Measurements from ENCODE around the gene ZNF750.

Gene ZNF750

DNA sequence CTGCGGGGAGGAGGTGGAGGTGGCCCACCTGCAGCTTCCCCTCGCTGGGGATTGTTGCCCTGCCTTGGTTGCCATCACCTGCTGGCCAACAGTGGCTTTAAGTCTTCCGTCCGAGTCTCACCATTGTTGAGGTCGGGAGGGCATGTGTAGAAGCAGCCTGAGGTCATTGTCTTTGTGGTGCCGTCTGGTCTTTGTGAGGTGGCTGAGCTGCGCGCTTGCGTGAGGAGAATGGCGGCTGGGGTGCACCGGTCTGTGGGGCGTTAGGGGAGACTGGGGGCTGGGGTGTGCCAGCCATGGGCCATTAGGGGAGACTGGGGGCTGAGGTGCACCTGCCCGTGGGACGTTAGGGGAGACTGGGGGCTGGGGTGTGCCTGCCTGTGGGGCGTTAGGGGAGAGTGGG, 36.2 kb downstream of the ZNF750 start:
- no peak for TF ChIP-seq CTCF (IDR thresholded peaks at IDR 0.05; ENCODE audit: low read depth, low read length)
- no peak for DNase-seq (ENCODE audit: low read depth, low spot score)
- H3K4me3 ChIP-seq (ENCODE audit: low read depth, low read length), result no peak overlapping the region
- in situ Hi-C loops (cut with HindIII; ENCODE audit: low sequenced_read_pairs), result no loop called here

GRCh38 chr17:82803185-82803584, 36.6 kb downstream of the ZNF750 start:
- in situ Hi-C loops (cut with HindIII; ENCODE audit: low sequenced_read_pairs), result no loop called here
- no peak for DNase-seq (ENCODE audit: low read depth, low spot score)
- H3K4me3 ChIP-seq (ENCODE audit: low read depth, low read length), result no peak overlapping the region
- TF ChIP-seq CTCF (IDR thresholded peaks at IDR 0.05; ENCODE audit: low read depth, low read length), result no peak

DNA sequence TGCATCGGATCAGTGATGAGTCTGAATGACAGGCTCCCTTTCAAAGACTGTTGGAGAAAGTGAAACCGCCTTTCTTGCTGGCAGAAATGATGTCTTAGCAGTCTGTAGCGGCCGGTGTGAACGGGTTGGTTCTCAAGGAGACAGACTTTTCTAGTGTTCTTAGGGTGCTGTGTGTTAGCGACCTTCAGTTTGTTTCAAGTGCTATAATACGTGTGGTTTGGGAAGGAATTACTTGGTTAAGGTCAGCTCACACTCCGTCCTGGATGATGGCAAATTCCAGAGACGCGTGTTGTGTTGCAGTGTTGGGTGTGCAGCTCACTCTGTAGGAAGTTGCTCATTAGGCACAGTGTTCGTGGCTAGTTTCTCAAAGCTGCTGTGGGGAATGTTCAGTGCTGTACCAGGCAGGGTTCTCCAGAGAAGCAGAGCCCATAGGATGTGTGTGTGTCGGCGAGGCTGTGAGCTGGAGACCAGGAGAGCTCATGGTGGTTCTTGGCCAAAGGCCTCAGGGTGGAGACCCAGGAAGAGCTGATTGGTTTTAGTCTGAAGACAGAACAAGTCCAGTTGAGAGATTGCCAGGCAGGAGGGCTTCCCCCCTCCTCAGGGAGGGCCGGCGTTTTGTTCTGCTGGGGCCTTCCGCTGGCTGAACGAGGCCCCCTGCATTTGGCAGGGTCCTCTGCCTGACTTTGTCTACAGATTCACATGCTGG, 37.6 kb downstream of the ZNF750 start:
- peak; percentile 50 for DNase-seq (ENCODE audit: low read depth, low spot score)
- H3K4me3 ChIP-seq (ENCODE audit: low read depth, low read length), result no peak overlapping the region
- in situ Hi-C loops (cut with HindIII; ENCODE audit: low sequenced_read_pairs), result no loop called here
- no peak for TF ChIP-seq CTCF (IDR thresholded peaks at IDR 0.05; ENCODE audit: low read depth, low read length)

DNA sequence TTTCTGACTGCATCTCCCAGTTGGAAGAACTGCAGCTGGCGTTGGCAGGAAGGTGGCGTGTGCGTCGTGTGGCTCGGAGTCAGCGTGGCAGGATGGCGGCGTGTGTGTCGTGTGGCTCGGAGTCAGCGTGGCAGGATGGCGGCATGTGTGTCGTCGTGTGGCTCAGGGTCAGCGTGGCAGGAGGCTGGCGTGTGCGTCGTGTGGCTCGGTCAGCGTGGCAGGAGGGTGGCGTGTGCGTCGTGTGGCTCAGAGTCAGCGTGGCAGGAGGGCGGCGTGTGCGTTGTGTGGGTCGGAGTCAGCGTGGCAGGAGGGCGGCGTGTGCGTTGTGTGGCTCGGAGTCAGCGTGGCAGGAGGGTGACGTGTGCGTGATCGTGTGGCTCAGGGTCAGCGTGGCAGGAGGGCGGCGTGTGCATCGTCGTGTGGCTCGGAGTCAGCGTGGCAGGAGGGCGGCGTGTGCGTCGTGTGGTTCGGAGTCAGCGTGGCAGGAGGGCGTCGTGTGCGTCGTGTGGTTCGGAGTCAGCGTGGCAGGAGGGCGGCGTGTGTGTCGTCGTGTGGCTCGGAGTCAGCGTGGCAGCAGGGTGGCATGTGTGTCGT, 38.3 kb downstream of the ZNF750 start:
- H3K4me3 ChIP-seq (ENCODE audit: low read depth, low read length), result no peak overlapping the region
- in situ Hi-C loops (cut with HindIII; ENCODE audit: low sequenced_read_pairs), result no loop called here
- no peak for DNase-seq (ENCODE audit: low read depth, low spot score)
- no peak for TF ChIP-seq CTCF (IDR thresholded peaks at IDR 0.05; ENCODE audit: low read depth, low read length)

DNA sequence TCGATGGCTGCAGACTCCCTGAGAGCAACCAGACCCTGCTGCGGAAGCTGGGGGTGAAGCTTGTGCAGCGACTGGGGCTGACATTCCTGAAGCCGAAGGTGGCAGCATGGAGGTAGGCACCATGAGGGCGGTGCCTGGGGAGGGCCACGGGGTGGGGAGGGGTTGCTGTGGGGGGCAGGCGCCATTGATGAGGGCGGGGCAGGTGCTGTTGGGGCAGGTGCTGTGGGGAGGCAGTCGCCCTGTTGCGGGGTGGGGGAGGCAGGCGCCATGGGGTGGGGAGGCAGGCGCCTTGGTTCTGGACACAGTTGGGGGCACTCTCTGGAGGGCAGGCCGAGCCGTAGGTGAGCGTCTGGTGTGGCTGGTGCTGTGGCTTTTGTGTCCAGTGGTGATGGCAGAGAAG, 38.9 kb downstream of the ZNF750 start:
- no peak for TF ChIP-seq CTCF (IDR thresholded peaks at IDR 0.05; ENCODE audit: low read depth, low read length)
- in situ Hi-C loops (cut with HindIII; ENCODE audit: low sequenced_read_pairs), result no loop called here
- H3K4me3 ChIP-seq (ENCODE audit: low read depth, low read length), result no peak overlapping the region
- no peak for DNase-seq (ENCODE audit: low read depth, low spot score)

GRCh38 chr17:82799591-82799990, 40.2 kb downstream of the ZNF750 start:
- H3K4me3 ChIP-seq (ENCODE audit: low read depth, low read length), result no peak overlapping the region
- in situ Hi-C loops (cut with HindIII; ENCODE audit: low sequenced_read_pairs), result no loop called here
- no peak for DNase-seq (ENCODE audit: low read depth, low spot score)
- no peak for TF ChIP-seq CTCF (IDR thresholded peaks at IDR 0.05; ENCODE audit: low read depth, low read length)

All from astrocyte of the spinal cord (primary cell).